ENCODE measurements around the gene HAVCR2. TPM values are rescaled to one million over a fixed set of nuclear protein-coding genes. Genes with fewer than 3 reads are reported as not detected.
A peak's percentile ranks its signal among the peaks of the same experiment; 100 is the strongest.
"Not testable (repeated sequence)": the region's sequence is repeated elsewhere in the genome, so short reads cannot be mapped to it uniquely, and the experiment has no call there.

Gene HAVCR2
- total RNA-seq, 3 donors from 2014 or later: 3.4 to 8.9 (median 4.4) TPM

DNA sequence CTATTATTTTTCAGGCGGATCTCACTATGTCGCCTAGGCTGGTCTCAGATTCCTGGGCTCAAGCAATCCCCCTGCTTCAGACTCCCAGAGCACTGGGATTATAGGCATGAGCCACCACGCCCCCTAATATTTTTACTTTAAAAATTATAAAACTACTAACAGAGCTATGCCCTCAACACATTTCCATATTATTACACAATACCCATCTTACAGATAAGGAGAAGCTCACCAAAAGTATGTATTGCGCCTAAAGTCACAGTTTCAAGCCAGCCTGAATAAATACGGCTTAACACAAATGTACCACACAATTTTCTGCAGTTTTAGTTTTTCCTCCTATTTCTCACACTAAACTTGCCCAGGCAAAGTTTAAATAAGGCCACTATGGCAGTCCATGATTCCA is 40.1 kb downstream of the HAVCR2 start:
- DNase-seq (no peak), ATAC-seq (no peak)
- H3K4me1 Mint-ChIP-seq (ENCODE audit: low read depth): no peaks in the 10 kb centered on the region
- no peaks in the 10 kb centered on the region for H3K36me3 Mint-ChIP-seq (ENCODE audit: insufficient read depth)
- H3K4me3 Mint-ChIP-seq: no peak overlapping the region
- no peaks in the 10 kb centered on the region for H3K9me3 Mint-ChIP-seq
- H3K27me3 Mint-ChIP-seq (ENCODE audit: low read depth): no peaks in the 10 kb centered on the region

DNA sequence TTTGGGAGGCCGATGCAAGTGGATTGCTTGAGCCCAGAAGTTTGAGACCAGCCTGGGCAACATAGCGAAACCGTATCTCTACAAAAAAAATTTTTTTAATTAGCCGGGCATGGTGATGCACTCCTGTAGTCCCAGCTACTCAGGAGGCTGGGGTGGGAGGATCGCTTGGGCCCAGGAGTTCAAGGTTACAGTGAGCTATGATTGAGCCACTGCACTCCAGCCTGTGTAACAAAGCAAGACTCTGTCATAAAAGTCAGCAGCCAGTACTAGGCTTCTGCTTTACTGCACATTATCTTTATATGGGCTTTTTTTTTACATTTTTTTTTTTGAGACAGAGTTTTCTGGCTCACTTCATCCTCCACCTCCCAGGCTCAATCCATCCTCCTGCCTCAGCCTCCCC is 40.5 kb downstream of the HAVCR2 start:
- ATAC-seq: no peak
- no peak for DNase-seq
- no peak overlapping the region for H3K4me3 Mint-ChIP-seq
- H3K4me1 Mint-ChIP-seq (ENCODE audit: low read depth): no peaks in the 10 kb centered on the region
- no peaks in the 10 kb centered on the region for H3K36me3 Mint-ChIP-seq (ENCODE audit: insufficient read depth)
- no peaks in the 10 kb centered on the region for H3K9me3 Mint-ChIP-seq
- no peaks in the 10 kb centered on the region for H3K27me3 Mint-ChIP-seq (ENCODE audit: low read depth)

DNA sequence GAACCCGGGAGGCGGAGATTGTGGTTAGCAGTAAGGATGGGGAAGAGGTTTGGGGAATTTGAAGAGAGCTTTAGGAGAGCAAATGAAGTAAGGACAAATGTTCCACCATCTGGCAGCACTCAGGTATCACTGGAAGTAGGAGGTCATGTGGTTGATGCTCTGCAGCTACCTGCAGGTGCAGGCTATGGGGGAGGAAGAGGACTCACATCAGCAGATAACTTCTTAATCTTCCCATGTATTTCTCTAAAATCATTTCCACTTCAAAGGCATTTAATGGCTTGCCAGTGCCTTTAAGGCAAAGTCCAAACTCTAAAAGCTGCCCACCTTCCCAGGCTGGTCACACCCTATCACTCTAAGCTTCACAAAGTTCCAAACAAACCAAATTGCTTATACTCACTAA is 41.8 kb downstream of the HAVCR2 start:
- H3K36me3 Mint-ChIP-seq (ENCODE audit: insufficient read depth): no peaks in the 10 kb centered on the region
- H3K4me3 Mint-ChIP-seq: no peak overlapping the region
- H3K4me1 Mint-ChIP-seq (ENCODE audit: low read depth): no peaks in the 10 kb centered on the region
- ATAC-seq (no peak), DNase-seq (no peak)
- no peaks in the 10 kb centered on the region for H3K9me3 Mint-ChIP-seq
- no peaks in the 10 kb centered on the region for H3K27me3 Mint-ChIP-seq (ENCODE audit: low read depth)

DNA sequence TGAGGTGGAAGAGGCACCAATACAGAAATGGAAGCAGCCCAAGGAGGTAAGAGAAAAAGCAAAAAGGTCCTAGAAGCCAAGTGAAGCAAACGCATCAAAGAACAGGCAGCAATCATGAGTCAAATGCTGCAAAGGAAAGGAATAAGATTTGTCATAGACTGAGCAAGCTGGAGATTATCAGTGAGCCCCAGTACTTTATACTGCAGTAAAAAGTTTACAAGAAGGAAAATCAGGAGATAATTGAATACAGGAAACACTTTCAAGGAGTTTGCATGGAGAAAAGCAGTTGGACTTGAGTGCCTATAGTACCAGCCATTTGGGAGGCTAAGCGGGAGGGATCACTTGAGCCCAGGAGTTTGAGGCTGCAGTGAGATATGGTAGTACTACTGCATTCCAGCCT is 42.8 kb downstream of the HAVCR2 start:
- Mint-ChIP-seq H3K9me3 (no peaks in the 10 kb centered on the region), H3K27me3 (ENCODE audit: low read depth) (no peaks in the 10 kb centered on the region)

DNA sequence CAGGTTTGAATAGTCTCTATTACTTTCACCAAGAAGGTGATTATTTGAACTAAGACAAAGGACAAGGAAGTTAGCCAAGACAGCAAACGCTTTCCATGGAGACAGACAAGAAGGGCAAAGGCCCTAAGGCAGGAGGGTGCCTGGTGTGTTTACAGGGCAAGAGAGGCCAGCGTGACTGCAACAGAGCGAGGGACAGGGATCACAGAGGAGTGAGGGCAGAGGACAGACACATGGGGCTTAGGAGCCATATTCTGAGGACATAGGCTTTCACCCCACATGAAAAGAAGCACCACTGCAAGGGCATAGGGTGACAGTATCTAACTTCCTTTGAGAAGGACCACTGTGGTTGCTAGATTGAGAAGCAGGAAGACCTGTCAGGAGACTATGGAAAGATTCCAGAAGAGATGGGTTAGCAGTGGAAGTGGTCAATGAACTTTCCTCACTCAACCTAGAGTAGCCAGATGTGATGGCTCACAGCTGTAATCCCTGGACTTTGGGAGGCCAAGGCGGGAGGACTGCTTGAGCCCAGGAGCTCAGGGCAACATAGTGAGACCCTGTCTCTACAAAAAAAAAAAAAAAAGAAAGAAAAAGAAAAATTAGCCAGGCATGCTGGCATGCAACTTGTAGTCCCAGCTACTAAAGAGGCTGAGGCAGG is 44.9 kb downstream of the HAVCR2 start:
- Mint-ChIP-seq H3K9me3 (no peaks in the 10 kb centered on the region), H3K4me1 (ENCODE audit: low read depth) (no peaks in the 10 kb centered on the region), H3K27me3 (ENCODE audit: low read depth) (no peaks in the 10 kb centered on the region), H3K4me3 (no peak overlapping the region), H3K36me3 (ENCODE audit: insufficient read depth) (no peaks in the 10 kb centered on the region)
- DNase-seq (no peak), ATAC-seq (no peak)

More for the DNA sequence above, 42.8 kb downstream of the HAVCR2 start:
- no peaks in the 10 kb centered on the region for H3K36me3 Mint-ChIP-seq (ENCODE audit: insufficient read depth)
- ATAC-seq (no peak), DNase-seq (no peak)
- H3K4me1 Mint-ChIP-seq (ENCODE audit: low read depth): no peaks in the 10 kb centered on the region
- H3K4me3 Mint-ChIP-seq: no peak overlapping the region

DNA sequence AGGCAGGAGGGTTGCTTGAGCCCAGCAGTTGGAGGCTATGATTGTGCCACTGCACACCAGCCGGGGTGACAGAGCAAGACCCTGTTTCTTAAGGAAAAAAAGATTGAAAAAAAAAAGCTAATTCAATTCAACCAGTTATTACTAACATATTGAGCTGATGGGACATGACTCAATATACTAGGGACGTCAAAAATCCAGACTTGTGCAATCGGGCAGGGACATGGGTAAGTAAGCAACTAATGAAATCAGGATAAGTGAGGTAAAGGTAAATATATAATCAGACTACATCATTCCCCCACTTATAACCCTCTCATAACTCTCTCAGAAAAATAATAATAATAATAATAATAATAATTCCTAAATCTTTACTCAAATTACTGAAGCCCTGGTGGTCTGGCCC is 49.0 kb downstream of the HAVCR2 start:
- H3K4me3 Mint-ChIP-seq: no peak overlapping the region
- no peaks in the 10 kb centered on the region for H3K36me3 Mint-ChIP-seq (ENCODE audit: insufficient read depth)
- H3K4me1 Mint-ChIP-seq (ENCODE audit: low read depth): no peaks in the 10 kb centered on the region
- DNase-seq (no peak), ATAC-seq (no peak)
- H3K27me3 Mint-ChIP-seq (ENCODE audit: low read depth): no peaks in the 10 kb centered on the region
- no peaks in the 10 kb centered on the region for H3K9me3 Mint-ChIP-seq

DNA sequence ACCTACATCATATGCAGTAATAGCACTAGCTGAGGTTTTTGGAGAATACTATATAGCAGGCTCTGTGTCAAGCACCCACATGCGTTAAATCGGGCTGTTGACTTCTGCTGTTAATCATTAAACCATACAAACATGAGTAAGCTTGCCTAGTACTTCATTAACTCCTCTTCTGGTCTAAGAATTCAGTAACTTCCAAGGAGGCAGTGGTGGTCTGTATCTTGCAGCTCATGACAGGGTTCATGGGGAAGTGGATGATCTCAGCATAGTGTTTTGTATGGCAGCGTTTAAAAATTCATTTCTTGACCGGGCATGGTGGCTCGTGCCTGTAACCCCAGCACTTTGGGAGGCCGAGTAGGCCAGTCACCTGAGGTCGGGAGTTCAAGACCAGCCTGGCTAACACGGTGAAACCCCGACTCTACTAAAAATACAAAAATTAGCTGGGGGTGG is 49.7 kb downstream of the HAVCR2 start, which contains the start of gene HAVCR1:
Gene HAVCR1, minus strand, starts transcription at position 24 of the 447 bp plus-strand sequence. CDS start 1,173 bp downstream, outside the sequence.
- H3K27me3 Mint-ChIP-seq (ENCODE audit: low read depth): no peaks in the 10 kb centered on the region
- ATAC-seq: no peak
- no peaks in the 10 kb centered on the region for H3K36me3 Mint-ChIP-seq (ENCODE audit: insufficient read depth)
- H3K9me3 Mint-ChIP-seq: no peaks in the 10 kb centered on the region
- DNase-seq: no peak
- H3K4me1 Mint-ChIP-seq (ENCODE audit: low read depth): no peaks in the 10 kb centered on the region
- H3K4me3 Mint-ChIP-seq: no peak within 1 kb of the TSS

DNA sequence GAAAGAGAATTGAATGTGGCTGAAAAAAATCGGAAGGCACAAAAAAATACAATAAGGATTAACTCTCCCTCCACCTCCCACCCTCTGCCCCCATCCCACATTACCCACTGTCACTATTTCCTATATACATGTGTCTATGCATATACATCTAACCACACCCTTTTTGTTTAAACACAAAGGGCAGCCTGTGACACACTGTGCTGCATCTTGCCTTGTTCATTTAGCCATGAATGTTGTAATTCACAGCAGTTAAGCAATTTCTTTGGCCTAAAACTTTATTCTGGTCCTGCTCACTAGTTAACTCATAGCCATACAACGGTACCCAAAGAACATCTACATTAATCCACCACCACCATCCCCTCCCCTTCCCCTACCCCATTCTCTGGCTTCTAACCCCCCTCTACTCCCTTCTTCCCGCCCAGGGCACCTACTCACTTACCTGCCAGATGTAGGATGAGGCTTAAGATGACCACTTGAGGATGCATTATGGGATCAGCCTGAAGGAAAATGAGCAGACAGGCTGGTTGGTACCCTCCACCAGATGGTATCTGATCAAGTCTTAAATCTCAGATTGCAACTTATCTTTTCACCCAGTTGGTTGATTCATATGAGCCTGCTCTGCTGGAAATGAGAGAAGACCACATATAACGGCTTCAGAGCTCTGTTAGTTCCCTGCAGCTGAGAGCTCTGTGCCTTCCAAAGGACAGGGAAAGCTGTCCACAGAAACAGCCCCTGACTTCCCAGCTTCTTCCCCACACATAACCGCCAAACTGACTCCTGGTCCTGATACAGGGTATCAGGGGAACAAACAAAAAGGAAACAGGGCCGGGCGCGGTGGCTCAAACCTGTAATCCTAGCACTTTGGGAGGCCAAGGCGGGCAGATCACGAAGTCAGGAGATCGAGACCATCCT is 51.1 kb downstream of the HAVCR2 start:
- no peaks in the 10 kb centered on the region for H3K9me3 Mint-ChIP-seq
- ATAC-seq: no peak
- DNase-seq: no peak
- no peaks in the 10 kb centered on the region for H3K4me1 Mint-ChIP-seq (ENCODE audit: low read depth)
- no peaks in the 10 kb centered on the region for H3K27me3 Mint-ChIP-seq (ENCODE audit: low read depth)
- H3K36me3 Mint-ChIP-seq (ENCODE audit: insufficient read depth): no peaks in the 10 kb centered on the region
- no peak overlapping the region for H3K4me3 Mint-ChIP-seq

DNA sequence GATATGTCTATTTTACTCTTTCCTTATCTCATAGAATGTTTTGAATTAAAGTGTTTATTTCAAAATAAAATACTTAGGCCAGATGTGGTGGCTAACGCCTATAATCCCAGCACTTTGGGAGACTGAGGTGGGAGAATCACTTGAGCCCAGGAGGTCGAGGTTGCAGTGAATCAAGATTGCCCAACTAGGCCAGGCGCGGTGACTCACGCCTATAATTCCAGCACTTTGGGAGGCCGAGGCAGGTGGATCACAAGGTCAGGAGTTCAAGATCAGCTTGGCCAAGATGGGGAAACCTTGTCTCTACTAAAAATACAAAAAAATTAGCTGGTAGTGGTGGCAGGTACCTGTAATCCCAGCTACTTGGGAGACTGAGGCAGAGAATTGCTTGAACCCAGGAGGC is 52.0 kb downstream of the HAVCR2 start:
- H3K27me3 Mint-ChIP-seq (ENCODE audit: low read depth): not testable (repeated sequence)

DNA sequence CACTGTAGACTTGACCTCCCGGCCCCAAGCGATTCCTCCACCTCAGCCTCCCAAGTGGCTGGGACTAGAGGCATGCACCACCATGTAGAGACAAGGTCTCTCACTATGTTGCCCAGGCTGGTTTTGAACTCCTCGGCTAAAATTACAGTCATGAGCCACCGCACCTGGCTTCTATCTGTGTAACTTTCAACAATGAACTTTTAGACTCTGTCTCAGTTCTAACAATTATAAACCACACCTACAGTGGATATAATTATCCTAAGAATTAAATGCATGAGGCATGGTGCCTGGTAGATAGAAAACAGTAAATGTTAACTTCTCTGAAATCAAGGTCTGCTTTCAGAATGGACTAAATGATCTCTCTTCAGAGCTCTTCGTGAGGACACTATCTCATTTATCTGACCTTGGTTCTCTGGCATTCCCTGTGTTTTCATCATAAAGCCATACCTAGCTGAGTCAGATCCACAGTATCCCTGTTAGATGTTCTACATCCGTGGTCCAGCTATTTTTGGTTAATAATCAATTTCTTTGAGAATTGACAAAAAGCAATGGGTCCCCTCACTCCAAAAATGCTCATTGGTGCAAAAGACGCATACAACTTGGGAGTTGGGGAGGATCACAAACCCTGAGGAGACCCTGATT is 57.1 kb downstream of the HAVCR2 start:
- DNase-seq (no peak), ATAC-seq (no peak)
- H3K9me3 Mint-ChIP-seq: no peaks in the 10 kb centered on the region
- no peak overlapping the region for H3K4me3 Mint-ChIP-seq
- peaks cover 35% of the 10 kb centered on the region for H3K4me1 Mint-ChIP-seq (ENCODE audit: low read depth)
- no peaks in the 10 kb centered on the region for H3K27me3 Mint-ChIP-seq (ENCODE audit: low read depth)
- H3K36me3 Mint-ChIP-seq (ENCODE audit: insufficient read depth): no peaks in the 10 kb centered on the region

More for the DNA sequence above, 52.0 kb downstream of the HAVCR2 start:
- not testable (repeated sequence) for H3K9me3 Mint-ChIP-seq; H3K4me3 Mint-ChIP-seq; DNase-seq; H3K36me3 Mint-ChIP-seq (ENCODE audit: insufficient read depth); ATAC-seq; H3K4me1 Mint-ChIP-seq (ENCODE audit: low read depth)

DNA sequence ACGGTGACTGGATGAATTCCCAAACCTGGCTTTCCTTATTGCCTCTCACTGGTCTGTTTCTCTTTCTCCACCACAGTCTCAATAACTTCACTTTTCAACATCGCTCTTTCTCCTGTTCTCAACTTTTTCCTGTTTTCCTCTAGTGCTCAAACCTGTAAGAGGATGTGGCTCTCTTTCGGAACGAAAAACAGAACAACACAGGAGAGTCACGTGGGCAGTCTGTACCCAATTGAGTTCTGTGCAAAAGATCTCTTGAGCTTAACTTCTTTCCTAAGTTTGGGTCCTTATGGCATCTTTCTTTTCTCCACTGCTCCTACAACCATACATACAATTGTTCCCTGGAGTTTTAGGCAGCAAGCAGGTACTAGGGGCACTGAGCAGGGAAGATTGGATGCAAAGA is 58.8 kb downstream of the HAVCR2 start:
- no peak for DNase-seq
- ATAC-seq: peak in 1 of 2 donors; percentile 37
- no peaks in the 10 kb centered on the region for H3K27me3 Mint-ChIP-seq (ENCODE audit: low read depth)
- H3K9me3 Mint-ChIP-seq: no peaks in the 10 kb centered on the region
- H3K4me1 Mint-ChIP-seq (ENCODE audit: low read depth): peaks cover 43% of the 10 kb centered on the region
- peak overlapping the region; percentile 73 for H3K4me3 Mint-ChIP-seq
- no peaks in the 10 kb centered on the region for H3K36me3 Mint-ChIP-seq (ENCODE audit: insufficient read depth)

DNA sequence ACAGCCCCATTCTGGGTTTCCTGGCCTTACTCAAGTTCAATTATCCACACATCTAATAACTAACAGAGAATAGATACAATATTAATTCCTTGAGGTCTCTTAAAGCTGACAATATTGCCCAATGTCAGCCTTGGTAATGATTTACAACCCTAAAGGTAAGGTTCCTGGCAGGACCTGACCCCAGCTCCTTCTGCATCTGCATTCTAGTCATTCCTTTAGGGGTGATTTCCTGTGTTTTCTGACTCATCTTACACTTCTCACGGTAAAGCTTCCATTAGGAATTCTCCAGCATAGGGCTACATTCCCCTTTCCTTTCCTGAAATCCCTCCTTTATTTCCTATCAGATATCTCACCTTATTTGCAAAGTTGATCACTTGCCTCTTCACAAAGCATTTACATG is 59.2 kb downstream of the HAVCR2 start:
- DNase-seq: no peak
- Mint-ChIP-seq H3K9me3 (no peaks in the 10 kb centered on the region), H3K4me1 (ENCODE audit: low read depth) (peaks cover 45% of the 10 kb centered on the region), H3K36me3 (ENCODE audit: insufficient read depth) (no peaks in the 10 kb centered on the region), H3K27me3 (ENCODE audit: low read depth) (no peaks in the 10 kb centered on the region), H3K4me3 (peak overlapping the region; percentile 73)
- ATAC-seq: no peak

DNA sequence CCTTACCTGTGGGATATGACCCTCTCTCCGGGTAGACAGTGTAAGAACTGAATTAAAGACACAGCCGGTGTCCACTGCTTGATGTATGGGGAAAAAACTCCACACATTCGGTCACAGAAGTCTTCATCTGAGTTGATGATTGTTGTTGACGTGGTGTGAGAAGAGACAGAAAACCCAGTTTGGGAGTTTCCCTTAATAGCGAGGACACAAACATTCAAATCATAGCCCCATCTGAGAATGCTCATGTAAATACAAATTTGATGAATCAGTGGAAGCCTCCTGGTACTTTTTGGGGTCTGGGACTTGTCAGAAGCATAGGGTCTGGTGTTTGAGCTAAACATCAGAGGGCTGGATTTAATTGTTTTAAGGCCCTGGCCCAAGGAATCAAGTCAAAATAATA is 60.9 kb downstream of the HAVCR2 start:
- H3K27me3 Mint-ChIP-seq (ENCODE audit: low read depth): no peaks in the 10 kb centered on the region
- no peaks in the 10 kb centered on the region for H3K9me3 Mint-ChIP-seq
- no peak overlapping the region for H3K4me3 Mint-ChIP-seq
- H3K4me1 Mint-ChIP-seq (ENCODE audit: low read depth): peaks cover 45% of the 10 kb centered on the region
- no peaks in the 10 kb centered on the region for H3K36me3 Mint-ChIP-seq (ENCODE audit: insufficient read depth)
- ATAC-seq (no peak), DNase-seq (no peak)

DNA sequence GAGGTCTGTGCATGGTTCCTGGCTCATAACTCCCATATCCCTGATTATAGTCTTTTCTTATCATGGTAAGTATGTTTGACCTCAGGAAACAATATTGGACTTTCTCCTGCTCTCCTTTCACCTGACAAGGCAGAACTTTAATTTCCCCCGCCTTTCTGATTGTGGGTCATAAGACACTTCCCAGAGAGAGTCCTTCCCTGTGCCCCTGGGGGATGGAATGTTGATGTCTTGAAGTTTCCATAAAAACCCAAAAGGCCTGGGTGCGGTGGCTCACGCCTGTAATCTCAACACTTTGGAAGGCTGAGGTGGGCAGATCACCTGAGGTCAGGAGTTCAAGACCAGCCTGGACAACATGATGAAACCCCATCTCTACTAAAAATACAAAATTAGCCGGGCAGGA is 61.8 kb downstream of the HAVCR2 start:
- not testable (repeated sequence) for H3K36me3 Mint-ChIP-seq (ENCODE audit: insufficient read depth); H3K4me3 Mint-ChIP-seq; DNase-seq; ATAC-seq; H3K27me3 Mint-ChIP-seq (ENCODE audit: low read depth); H3K9me3 Mint-ChIP-seq
- H3K4me1 Mint-ChIP-seq (ENCODE audit: low read depth): peaks cover 45% of the 10 kb centered on the region

Measured in activated T-cell treated with anti-CD3 and anti-CD28 coated beads, Interleukin-2, amount 50 U/mL, for 4 hours (primary cell).